GM19240 (cell line): ENCODE data around the gene SNHG17.
"Not testable (repeated sequence)": the region's sequence is repeated elsewhere in the genome, so short reads cannot be mapped to it uniquely, and the experiment has no call there.

Experiments used
- DNase-seq: peaks from one replicate; pipeline ENCODE4 v3.0.0; 2011; ENCODE audit warnings: low spot score; ENCODE audit not compliant: insufficient read length

Gene SNHG17

GRCh38 chr20:38421915-38422314, 13.2 kb downstream of the SNHG17 start:
- no peak for DNase-seq

- DNase-seq, result no peak
Measured at GRCh38 chr20:38420388-38421085, 14.6 kb downstream of the SNHG17 start.

- no peak for DNase-seq
Measured at GRCh38 chr20:38418509-38419204, 16.5 kb downstream of the SNHG17 start.

GRCh38 chr20:38414769-38415450, 20.2 kb downstream of the SNHG17 start:
- DNase-seq, result no peak

- DNase-seq, result no peak
Measured at GRCh38 chr20:38412877-38413577, 22.1 kb downstream of the SNHG17 start.

GRCh38 chr20:38407822-38408221, 27.3 kb downstream of the SNHG17 start:
- DNase-seq, result not testable (repeated sequence)

GRCh38 chr20:38407321-38407720, 27.8 kb downstream of the SNHG17 start:
- no peak for DNase-seq

- DNase-seq, result no peak
Measured at GRCh38 chr20:38406476-38406875, 28.7 kb downstream of the SNHG17 start.

GRCh38 chr20:38405132-38405531, 30.0 kb downstream of the SNHG17 start:
- no peak for DNase-seq

GRCh38 chr20:38404016-38404415, 31.1 kb downstream of the SNHG17 start:
- DNase-seq, result no peak

- no peak for DNase-seq
Measured at GRCh38 chr20:38402816-38403215, 32.3 kb downstream of the SNHG17 start.

- DNase-seq, result no peak
Measured at GRCh38 chr20:38402089-38402488, 33.0 kb downstream of the SNHG17 start.

GRCh38 chr20:38395751-38396395, 39.3 kb downstream of the SNHG17 start:
- not testable (repeated sequence) for DNase-seq

GRCh38 chr20:38395165-38395564, 40.0 kb downstream of the SNHG17 start:
- no peak for DNase-seq

- no peak for DNase-seq
Measured at GRCh38 chr20:38393259-38393658, 41.9 kb downstream of the SNHG17 start.

GRCh38 chr20:38392356-38392755, 42.8 kb downstream of the SNHG17 start:
- no peak for DNase-seq

- no peak for DNase-seq
Measured at GRCh38 chr20:38387953-38388352, 47.2 kb downstream of the SNHG17 start.

GRCh38 chr20:38386851-38387250, 48.3 kb downstream of the SNHG17 start:
- no peak for DNase-seq

GRCh38 chr20:38386004-38386403, 49.1 kb downstream of the SNHG17 start:
- no peak for DNase-seq

GRCh38 chr20:38383147-38383546, 52.0 kb downstream of the SNHG17 start:
- no peak for DNase-seq

- DNase-seq, result not testable (repeated sequence)
Measured at GRCh38 chr20:38377838-38378237, 57.3 kb downstream of the SNHG17 start.
